ENCODE data around the gene HEY2.
A peak's percentile ranks its signal among the peaks of the same experiment; 100 is the strongest.

HEY2 gene

DNA sequence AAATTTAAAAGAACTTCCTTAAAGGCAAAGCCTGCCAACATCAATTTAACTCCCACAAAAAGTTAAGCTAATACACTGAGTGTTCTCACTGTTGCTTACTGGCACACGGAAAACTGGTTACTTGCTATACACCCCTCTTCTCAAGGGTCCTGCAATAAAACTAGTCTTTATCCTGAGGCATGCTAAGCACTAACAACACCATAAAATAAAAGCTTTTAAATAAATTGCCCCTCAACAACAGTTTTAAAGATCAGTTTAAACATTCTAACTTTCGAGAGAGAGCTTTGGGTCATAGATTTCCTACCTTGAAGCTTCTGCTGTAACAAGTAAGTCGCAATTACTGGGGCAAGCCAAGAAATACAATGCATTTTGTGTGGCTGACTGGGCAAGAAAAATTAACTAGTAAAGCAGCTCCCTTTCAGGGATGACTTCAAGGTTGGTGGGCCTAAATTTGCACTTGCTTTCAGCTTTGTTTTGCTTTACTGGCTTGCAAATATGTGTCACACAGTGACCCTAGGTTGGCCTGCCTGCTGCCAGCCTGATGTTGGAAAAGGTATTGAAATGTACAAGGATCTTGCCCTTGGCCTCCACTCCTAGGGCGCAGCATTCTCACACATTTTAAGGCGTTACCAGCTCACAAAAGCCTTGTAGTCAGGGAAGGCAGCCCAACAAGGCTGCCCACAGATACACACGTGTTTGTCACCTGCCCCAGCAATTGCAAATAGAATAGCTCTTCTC lies 4.0 kb upstream of the HEY2 start:
- DNase-seq = peak in 1 of 2 donors; percentile 24

DNA sequence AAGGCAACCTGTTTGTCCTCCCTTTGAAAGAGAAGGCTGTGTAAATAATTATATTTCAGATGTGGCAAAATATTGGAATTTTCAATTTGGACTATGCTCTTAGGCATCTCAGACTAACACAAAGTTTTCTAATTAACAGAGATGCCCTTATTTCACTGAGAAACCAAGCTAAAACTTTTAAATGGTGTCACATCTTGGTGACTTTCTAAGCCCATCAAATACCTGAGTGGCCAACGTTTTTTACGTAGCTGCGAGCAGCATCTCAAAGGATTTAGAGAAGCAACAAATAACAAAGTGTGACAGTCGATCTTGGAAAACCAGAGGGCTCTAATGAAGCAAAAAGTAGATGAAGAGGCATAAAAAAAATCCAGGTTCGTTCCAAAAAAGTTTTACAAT lies 3.4 kb upstream of the HEY2 start:
- no peak for DNase-seq

DNA sequence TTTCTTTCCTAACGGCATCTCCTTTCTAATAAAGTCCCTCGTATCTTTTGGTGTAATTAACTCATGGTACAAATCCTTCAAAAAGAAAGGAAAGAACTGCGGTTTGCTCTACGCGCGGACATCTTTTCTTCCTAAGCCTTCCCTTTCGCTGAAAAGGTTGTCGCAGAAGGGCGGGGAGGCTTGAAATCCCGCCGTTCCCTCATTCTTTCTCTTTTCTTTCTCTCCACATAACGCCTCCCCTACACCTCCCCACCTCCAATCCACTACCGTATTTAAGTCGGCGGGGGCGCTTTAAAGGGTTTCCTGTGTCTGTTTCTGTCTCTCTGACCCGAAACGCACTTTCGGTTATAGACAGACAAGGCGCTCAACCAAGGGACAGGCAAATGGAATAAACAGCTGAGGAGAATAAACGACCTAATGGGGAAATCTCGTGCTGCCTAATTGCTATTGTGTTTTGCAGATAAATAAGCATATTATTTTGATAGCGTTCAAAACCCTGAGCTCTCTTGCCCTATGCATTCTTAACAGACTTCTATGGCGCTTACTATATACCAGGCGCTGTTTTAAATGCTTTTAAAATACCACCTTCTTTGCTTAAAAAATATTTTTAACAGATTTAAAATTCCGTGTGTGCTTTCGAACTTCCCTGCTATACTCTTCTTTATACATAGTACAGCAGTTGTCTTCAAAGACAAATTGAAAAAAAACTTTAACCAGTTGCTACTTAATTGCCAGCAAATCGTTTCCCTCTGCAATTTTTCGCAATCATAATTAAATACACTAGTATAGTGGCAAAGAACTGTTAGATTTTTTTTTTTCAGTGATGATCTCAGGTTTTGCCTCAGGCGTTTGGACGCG lies 2.5 kb upstream of the HEY2 start:
- DNase-seq = peak; percentile 50 to 78

DNA sequence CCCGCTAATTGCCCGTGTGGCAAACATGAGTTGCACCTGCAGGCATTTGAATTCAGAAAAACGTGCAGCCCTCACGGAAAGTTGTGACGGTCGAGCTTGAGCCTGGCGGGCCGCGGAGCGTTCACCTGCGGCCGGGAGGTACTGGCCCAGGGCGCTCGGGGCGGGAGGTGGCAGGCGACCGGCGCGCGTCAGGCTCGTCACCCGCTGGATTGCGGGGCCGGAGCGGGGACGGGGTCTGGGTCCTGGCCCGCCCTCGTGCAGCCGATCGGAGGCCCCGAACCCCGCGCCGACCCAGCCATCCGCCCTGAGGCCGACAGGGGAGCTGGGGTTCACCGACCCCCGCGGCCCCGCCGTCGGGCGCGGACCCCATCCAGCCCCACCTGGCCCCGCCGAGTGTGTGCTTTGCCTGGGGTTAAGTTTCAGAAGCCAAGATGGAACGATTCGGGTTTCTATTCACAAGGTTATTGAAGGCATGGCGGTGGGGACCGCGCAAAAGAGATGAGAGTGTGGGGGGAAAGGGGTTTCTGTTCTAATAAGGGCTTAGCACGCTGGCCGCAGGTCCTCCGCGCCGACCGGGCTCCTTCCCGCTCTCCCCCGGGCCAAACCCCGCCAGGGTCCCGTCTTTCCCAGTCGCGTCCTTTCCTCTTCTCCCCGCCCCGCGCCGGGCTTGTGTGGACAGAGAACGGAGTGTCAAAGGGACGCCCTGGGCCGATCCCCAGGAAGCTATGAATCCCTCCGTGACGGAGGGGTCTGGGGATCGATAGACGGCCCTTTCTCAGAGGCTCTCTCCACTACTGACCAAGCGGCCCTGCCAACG lies 1.6 kb upstream of the HEY2 start:
- peak; percentile 66 to 72 for DNase-seq

DNA sequence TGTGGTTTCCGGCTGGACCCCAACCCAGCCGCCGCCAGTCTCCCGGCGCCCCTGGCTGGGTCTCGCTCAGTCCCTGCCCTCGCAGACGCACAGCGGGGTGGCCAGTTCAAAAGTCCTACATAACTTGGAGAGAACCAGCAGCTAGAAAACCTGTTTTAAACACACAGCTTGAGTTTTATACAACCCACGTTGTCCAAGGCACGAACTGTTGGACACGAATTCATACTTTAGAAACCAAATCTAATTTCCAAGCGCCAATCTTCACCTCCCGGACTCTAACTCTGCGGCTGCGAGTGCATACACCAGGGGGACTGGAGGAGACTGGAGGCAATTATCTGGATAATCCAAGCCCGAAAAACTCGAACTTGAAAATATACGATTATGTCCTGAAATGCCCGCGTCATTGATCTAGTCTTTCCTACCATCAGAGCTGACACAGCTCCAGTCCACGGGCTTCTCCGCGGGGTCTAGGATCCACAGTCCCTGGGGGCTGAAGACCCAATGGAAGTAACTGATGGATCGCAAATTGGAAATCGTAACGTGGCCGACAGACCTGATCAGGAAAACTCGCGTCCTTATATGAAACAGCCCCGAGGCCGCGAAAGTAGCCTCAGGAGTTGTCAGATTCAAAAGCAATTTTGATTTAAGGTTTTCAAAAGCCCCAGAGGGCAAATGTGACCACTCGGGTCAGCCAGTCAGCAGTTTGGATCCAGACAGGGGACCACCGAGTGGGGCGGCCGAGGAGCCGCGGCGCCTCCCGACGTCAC lies 843 bp upstream of the HEY2 start:
- DNase-seq = peak in 1 of 2 donors; percentile 72

DNA sequence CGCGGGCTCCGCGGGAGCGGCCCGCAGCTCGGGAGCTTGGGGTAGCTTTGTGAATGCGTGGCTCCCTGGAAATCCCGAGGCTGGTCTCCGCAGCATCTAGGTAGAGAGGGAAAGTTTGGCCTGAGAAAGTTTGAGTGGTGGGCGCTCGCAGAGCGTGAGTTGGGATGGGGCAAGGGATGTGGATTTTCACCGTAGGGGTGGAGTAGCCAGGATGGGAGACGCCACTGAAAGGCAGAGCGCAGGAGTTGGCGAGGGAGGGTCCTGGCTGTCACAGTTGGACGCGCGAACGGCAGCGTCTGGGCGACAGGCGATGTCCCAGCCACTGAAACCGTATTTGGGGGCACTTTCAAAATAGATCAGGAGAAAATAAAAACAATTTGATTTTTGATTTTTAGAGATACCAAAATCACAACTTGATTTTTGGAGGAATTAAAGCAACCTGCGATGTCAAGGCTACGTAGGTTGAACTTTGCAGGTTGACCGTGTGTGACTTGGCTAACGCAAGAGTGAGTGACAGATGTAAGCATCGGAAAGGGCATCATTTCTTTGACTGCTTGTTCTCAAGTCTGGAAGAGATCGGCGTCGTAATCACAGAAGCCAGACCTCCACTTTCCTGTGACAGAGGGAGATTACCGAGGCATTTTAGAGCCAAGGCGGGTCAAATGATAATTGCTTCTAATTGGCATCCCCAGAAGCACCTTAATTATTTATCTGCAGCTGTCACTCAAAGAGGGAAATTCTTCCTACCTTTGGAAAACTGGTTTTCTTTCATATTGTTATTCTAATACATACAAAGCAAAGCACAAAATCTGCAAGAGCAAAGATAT lies 646 bp downstream of the HEY2 start:
- no peak for DNase-seq

DNA sequence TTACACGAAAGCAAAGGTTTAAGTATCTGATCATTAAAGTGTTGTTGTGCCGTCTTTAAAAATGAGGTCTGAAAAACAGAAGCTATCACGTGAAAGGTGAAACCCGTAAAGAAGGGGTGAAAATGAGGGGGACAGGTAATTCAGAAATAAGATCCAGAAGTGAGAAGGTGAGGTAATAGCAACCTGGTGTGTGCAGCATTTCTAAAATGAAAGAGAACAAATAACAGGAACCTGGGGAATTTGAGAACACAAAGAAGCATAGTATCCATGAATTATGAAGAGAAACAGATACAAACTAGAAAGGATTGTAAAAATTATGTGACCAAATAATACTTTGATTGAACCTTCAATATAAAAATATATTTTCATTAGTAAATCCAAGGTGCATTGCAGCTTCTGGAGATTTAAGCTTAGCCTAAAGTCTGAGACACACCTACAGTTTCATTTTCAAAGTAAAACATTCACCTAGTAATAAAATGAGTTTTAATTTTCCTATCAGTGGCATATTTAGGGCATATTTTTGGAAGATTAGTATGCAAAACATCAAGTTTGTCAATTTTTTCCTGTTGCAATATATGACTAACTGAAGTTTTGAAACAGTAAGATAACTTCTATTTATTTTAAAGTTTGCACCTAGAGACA lies 1.4 kb downstream of the HEY2 start:
- DNase-seq = no peak

DNA sequence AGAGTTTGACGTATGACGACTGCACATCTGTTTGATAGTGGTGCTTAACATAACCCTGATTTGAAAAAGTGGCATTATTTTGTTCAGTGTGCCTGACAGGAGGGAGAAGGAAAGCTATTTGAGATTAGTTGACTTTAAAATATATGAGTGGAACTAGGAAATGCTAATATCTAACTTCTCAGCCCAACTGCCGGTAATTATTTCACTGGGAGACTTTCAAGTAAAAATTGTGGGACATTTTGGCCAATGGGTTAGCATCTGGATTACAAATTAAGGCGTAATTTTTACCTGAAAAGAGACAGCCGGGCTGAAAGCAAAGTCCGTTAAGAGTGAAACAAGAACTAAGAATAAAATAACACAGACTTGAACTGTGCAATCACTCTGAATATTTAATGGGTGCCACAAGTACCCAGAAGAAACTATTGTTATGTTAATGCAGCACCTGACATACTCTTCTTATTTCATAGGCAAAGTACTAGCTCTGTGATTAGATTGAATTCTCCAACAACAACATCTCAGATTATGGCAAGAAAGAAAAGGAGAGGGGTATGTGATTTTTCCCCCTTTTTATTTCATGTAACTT lies 2.0 kb downstream of the HEY2 start:
- DNase-seq = no peak

DNA sequence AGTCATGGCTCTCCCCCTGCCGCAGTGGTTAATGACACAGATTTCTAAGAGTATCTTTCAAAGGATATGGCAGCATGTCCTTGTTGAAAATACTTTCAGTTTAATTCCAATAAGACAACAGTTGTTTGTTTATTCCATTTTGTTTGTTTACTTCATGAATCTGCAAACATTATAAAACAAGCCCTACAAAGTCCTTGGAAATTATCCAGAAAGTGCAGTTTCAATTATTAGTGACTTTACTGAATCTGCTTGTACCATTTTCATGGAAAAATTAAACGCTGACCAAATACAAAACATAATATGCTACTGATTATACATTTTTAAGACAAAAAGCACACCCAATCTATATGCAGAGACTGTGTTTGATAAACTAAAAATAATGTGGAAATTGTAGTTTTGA lies 3.3 kb downstream of the HEY2 start:
- no peak for DNase-seq

DNA sequence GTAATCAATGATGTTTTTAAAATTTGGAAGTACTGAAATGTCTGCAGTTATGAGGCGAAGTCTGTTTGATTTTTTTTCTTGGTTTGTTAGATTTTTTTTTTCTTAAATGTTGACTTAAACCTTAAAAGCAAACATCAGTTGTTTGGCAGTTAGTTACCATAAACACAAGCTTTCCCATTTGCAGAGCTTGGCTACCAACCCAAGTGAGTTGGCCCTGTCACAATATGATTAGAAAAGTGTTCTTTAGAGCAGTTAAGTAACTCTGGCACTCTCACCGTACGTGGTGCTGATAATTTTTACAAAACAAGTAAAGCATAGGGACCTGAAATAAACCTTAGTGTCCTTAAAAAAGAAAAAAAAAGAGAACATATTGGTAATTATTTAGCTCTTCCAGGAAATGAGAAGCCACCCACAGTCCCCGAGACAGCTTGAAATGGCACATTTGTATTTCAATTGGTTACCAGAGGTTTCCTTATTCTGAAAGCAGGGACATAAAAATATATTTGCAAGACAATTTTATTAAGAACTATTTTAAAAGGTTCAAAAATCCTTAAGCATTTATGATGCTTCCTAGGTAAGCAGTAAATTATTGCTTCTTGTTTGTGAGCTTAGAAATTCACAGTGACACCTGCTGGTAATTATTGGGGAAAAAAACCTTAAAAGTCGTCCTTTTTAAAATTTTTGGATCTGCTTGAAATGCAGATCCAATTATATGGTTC lies 3.9 kb downstream of the HEY2 start:
- DNase-seq = peak in 1 of 2 donors; percentile 77

DNA sequence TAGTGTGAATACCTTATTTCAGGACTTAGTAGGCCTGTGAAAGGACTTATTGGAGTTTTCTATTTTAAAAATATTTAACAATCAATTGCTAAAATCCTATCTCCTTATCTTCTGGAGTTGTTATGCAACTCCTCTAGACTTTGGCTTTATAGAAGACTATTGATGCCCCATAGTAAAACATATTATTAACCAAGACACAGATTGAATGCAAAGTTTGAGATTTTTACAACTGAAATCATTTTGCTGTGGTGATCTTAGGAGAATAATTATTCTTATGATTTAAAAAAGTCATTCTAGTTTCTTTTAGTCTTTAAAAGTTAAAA lies 4.5 kb downstream of the HEY2 start:
- DNase-seq = no peak

DNA sequence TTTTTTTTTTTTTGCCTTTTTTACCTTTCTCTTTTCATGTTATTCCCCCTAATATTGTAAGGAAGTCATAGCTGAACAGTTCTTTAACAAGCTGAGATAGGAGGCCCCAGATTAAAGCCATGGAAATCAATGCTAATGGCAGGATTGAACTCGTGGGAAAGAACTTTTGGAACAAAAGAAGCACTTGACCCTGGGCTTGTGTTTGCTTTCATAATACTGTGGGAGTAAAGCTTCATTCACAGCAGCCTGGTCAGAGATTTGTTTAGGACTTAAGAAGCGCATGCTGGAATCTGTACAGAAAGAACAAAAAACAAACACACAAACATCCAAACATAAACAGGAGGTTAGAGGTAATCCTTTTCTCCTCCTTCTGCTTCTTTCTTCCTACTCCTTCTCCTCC lies 5.1 kb downstream of the HEY2 start:
- no peak for DNase-seq

DNA sequence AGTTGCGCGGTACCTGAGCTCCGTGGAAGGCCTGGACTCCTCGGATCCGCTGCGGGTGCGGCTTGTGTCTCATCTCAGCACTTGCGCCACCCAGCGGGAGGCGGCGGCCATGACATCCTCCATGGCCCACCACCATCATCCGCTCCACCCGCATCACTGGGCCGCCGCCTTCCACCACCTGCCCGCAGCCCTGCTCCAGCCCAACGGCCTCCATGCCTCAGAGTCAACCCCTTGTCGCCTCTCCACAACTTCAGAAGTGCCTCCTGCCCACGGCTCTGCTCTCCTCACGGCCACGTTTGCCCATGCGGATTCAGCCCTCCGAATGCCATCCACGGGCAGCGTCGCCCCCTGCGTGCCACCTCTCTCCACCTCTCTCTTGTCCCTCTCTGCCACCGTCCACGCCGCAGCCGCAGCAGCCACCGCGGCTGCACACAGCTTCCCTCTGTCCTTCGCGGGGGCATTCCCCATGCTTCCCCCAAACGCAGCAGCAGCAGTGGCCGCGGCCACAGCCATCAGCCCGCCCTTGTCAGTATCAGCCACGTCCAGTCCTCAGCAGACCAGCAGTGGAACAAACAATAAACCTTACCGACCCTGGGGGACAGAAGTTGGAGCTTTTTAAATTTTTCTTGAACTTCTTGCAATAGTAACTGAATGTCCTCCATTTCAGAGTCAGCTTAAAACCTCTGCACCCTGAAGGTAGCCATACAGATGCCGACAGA lies 9.9 kb downstream of the HEY2 start:
- DNase-seq = no peak

DNA sequence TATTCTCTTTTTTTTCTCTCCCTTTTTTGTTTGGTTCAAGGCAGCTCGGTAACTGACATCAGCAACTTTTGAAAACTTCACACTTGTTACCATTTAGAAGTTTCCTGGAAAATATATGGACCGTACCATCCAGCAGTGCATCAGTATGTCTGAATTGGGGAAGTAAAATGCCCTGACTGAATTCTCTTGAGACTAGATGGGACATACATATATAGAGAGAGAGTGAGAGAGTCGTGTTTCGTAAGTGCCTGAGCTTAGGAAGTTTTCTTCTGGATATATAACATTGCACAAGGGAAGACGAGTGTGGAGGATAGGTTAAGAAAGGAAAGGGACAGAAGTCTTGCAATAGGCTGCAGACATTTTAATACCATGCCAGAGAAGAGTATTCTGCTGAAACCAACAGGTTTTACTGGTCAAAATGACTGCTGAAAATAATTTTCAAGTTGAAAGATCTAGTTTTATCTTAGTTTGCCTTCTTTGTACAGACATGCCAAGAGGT lies 10.6 kb downstream of the HEY2 start:
- DNase-seq = no peak

DNA sequence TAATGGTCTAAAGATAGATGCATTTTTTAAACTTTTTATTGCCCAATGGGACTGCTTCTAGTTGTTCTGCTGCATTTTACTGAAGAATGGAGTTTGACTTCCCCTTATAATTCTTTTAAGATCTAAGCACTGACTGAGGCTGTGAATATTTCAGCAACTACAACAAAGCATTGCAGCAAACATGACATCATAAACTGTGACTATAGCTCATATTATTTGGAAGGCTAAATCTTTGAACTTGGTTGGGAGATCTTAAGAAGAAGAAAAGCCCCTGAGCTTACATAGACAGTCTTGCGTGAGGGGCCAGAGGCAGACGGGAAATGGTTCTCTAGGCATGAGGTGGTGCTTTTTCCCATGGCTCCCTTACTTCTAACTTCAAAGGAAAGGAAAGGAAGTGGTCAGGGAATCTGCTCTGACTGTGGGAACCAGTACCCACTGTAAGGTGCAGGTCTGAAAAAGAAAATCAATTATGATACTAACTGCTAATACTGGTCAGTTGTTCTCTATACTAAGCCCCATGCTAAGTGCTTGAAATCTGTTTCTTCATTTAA lies 14.8 kb downstream of the HEY2 start:
- no peak for DNase-seq

DNA sequence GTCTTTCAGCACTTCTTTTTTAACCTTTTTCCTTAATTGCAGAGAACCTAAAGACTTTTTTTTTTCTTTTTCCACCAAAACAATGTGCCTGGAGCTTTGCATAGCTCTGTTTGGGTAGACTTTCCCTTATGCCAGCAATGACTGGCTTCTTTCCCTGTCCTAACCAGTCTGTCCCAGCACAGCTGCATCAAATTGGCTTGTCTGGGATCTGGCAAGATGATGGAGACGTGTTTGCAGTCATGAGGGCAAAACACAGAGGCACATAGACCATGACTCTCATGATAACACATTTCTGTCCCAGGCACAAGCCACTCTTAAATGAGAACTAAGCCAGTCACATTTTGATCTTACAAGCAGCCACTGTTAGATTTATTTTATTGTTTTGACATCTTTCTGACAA lies 16.5 kb downstream of the HEY2 start:
- no peak for DNase-seq

DNA sequence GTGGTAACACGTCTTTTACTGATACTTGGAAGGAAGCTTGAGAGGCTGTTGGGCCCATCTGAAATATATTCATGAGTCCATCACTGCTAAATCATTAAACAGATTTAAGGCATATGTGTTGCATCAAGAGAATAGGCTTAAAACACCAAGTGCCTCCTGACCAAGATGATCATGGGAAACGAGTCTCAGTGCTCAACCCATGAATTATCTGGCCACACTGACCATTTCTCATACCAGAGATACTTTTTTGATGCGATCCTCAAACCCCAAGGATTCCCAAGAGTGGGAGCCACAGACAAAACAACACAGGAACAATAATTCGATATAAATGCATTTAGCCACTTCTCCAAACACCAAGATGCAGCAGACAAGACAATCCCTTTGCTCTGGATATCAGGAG lies 17.2 kb downstream of the HEY2 start:
- no peak for DNase-seq

DNA sequence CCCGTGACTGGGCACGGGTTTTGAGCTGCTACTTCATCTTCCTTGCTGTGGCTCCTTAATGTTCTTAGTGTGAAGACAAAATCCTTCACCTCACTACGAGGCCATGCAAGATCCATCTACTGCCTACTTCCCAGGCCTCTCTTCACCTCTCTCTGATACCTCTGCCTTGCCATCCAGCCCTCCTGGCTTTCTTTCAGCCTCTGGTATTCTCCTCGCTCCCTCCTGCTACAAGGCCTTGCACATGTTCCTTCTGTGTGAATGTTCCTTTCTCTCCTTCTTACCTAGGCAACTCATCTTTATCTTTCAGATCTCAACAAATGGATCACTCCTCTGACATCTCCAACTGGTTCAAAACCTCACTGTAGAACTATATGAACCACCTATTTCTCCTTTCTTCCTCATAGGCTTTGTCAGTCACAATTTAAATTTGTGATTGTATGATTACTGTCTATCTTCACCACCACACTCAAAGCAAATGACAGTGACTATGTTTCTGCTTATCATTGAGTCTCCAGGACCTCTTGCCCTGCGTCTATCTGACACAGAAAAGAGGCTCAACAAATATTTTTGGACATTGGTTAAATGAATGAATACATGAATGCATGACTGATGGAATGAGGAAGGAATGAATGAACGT lies 19.8 kb downstream of the HEY2 start:
- no peak for DNase-seq
